Adrenal gland (tissue), 5 donors: ENCODE results near the gene LHFPL2.

Experiments
- POLR2A ChIP-seq, 2 donors: fragments of 450-650 bp; IDR thresholded peaks; one replicate each; pipeline ENCODE4 v1.6.1; 2017; ENCODE audit warnings: antibody characterized with exemption in 2 of 2, mild to moderate bottlenecking in 2 of 2, moderate library complexity in 1 of 2
- TF ChIP-seq, protein P1 (sequence below), 6 experiments: fragments of 450-650 bp in 4 of 6; fragments of 200-600 bp in 2 of 6; sonication (generic) in 1 of 6; IDR thresholded peaks; 1 replicate in 5 of 6; 2 replicates in 1 of 6; pipeline versions ENCODE4 v1.5.1 to v1.8.0; 2016 to 2021; ENCODE audit warnings: antibody characterized with exemption in 6 of 6, mild to moderate bottlenecking in 2 of 6, moderate library complexity in 1 of 6
- donor health status: DM: no; HTN: no; CAD: no.

DNA sequence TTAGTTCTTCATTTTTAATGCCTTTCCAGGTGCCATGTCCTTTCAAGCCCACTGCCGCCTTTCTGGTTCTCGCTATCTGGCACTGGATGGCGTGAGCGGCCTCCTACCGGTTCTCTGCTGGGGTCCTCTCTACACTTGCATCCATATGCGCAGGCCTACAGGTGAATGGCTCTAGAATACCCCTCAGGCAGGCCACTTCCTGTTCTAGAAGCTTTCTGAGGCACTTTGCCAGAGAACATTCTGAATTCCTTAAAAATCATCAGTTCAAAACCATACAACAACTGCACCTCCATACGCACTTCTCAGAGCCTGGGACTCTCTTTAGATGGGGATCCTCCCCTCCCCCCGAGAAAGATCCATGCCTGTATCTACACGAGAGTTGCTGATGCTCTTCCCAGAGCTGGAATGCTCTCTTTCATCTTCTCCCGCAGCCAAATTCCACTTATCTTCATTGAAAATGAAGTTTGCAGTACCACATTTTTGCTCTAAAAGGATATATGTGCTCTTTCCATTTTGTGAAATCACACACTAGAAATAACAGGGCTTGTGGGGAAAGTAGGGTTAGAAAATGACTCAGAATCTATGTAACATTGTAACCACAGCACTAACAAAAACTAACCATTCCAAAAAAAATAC is 1.4 kb upstream of the LHFPL2 start:
- no peak for TF ChIP-seq POLR2A (IDR thresholded peaks at IDR 0.05)
- TF ChIP-seq, protein P1, sequence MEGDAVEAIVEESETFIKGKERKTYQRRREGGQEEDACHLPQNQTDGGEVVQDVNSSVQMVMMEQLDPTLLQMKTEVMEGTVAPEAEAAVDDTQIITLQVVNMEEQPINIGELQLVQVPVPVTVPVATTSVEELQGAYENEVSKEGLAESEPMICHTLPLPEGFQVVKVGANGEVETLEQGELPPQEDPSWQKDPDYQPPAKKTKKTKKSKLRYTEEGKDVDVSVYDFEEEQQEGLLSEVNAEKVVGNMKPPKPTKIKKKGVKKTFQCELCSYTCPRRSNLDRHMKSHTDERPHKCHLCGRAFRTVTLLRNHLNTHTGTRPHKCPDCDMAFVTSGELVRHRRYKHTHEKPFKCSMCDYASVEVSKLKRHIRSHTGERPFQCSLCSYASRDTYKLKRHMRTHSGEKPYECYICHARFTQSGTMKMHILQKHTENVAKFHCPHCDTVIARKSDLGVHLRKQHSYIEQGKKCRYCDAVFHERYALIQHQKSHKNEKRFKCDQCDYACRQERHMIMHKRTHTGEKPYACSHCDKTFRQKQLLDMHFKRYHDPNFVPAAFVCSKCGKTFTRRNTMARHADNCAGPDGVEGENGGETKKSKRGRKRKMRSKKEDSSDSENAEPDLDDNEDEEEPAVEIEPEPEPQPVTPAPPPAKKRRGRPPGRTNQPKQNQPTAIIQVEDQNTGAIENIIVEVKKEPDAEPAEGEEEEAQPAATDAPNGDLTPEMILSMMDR (IDR thresholded peaks at IDR 0.05) = no peak
